ENCODE measurements around the gene GRID2. TPM values are rescaled to one million over a fixed set of nuclear protein-coding genes. Genes with fewer than 3 reads are reported as not detected.

The GRID2 gene
- total and polyA plus RNA-seq, 10 of the 15 experiments (the other 5 are each of a cell fraction or from before 2014, with no cell fraction given), result not detected

DNA sequence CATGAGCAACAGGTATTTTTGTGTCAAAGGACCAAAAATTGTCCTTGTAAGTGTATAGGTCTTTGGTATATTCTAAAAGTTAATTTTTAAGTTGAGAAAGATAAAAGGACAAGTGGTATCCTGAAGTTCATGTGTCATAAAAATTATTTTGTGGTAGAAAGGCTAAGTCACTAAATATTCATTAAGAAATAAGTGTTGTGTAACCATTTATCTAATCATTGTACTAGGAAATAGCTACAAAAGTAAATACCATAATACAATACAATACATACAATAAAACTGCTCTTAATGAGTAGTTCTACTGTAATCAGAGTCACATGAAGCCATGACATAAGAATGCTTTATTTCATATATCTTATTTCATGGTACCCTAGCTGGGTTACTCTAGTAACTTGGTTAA is 1442.3 kb downstream of the GRID2 start:
- ChIA-PET RAD21 (ENCODE audit: unreplicated experiment) (interaction anchor here (0.8 to 1.6 kb wide), 3 partner anchors 9 to 35 kb away, joined by 3 to 8 read pairs (median 3); no protein-coding TSS in a partner anchor), SMC1A (ENCODE audit: uncharacterized antibody, unreplicated experiment) (interaction anchor here (0.9 to 2.8 kb wide), 5 partner anchors 9 to 81 kb away, joined by 3 to 11 read pairs (median 4); no protein-coding TSS in a partner anchor), POLR2A (no interaction called here), CTCF (interaction anchor here (1.4 to 2.0 kb wide), 3 partner anchors 13 to 36 kb away, joined by 4 to 10 read pairs (median 9); no protein-coding TSS in a partner anchor)
- H3K79me2 ChIP-seq (ENCODE audit: control insufficient read depth, insufficient read depth, low read length), result no peaks in the 10 kb centered on the region
- DNase-seq (ENCODE audit: low read depth, low spot score) (no peak), ATAC-seq (no peak), FAIRE-seq (no peak)
- in situ Hi-C loops (cut with MboI) (no loop called here), intact Hi-C loops (cut with micrococcal nuclease; ENCODE audit: unreplicated experiment) (no loop called here)
- BruUV-seq (replicated peaks), result no TSS peak
- H3K27ac ChIP-seq (ENCODE audit: control insufficient read depth, insufficient read depth), result no peak overlapping the region
- H3K9ac ChIP-seq (ENCODE audit: control insufficient read depth, insufficient read depth, low read length), result no peak overlapping the region
- H2AFZ ChIP-seq (ENCODE audit: control insufficient read depth, low read depth, low read length), result no peak overlapping the region
- H3K36me3 ChIP-seq (ENCODE audit: control insufficient read depth in 2 of 2, insufficient read depth in 2 of 2, low read length in 1 of 2), result no peaks in the 10 kb centered on the region
- no peaks in the 10 kb centered on the region for H4K20me1 ChIP-seq (ENCODE audit: control insufficient read depth, insufficient read depth)
- no peaks in the 10 kb centered on the region for H3K27me3 ChIP-seq (replicated peaks in 1 of 2; ENCODE audit: control insufficient read depth in 2 of 2, insufficient read depth in 2 of 2, low read length in 1 of 2)
- H3K9me3 ChIP-seq (replicated peaks; ENCODE audit: control insufficient read depth, insufficient read depth, low read length), result no peaks in the 10 kb centered on the region; the same call in 2 of the 3 replicates
- H3K4me1 ChIP-seq (ENCODE audit: control insufficient read depth, insufficient read depth, low read length), result peaks cover 10% of the 10 kb centered on the region; the same call in 1 of the 2 replicates
- H3K4me2 ChIP-seq (ENCODE audit: control insufficient read depth, insufficient read depth), result no peak overlapping the region
- no peak overlapping the region for H3K4me3 ChIP-seq
- TF ChIP-seq KDM1A (IDR thresholded peaks at IDR 0.05; ENCODE audit: borderline replicate concordance), result no peak
- TF ChIP-seq BMI1 (IDR thresholded peaks at IDR 0.05; ENCODE audit: borderline replicate concordance), result no peak
- TF ChIP-seq, protein P1, sequence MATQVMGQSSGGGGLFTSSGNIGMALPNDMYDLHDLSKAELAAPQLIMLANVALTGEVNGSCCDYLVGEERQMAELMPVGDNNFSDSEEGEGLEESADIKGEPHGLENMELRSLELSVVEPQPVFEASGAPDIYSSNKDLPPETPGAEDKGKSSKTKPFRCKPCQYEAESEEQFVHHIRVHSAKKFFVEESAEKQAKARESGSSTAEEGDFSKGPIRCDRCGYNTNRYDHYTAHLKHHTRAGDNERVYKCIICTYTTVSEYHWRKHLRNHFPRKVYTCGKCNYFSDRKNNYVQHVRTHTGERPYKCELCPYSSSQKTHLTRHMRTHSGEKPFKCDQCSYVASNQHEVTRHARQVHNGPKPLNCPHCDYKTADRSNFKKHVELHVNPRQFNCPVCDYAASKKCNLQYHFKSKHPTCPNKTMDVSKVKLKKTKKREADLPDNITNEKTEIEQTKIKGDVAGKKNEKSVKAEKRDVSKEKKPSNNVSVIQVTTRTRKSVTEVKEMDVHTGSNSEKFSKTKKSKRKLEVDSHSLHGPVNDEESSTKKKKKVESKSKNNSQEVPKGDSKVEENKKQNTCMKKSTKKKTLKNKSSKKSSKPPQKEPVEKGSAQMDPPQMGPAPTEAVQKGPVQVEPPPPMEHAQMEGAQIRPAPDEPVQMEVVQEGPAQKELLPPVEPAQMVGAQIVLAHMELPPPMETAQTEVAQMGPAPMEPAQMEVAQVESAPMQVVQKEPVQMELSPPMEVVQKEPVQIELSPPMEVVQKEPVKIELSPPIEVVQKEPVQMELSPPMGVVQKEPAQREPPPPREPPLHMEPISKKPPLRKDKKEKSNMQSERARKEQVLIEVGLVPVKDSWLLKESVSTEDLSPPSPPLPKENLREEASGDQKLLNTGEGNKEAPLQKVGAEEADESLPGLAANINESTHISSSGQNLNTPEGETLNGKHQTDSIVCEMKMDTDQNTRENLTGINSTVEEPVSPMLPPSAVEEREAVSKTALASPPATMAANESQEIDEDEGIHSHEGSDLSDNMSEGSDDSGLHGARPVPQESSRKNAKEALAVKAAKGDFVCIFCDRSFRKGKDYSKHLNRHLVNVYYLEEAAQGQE (IDR thresholded peaks at IDR 0.05; ENCODE audit: low read depth, low read length), result no peak
- TF ChIP-seq MXI1 (IDR thresholded peaks at IDR 0.05; ENCODE audit: low read depth, low read length), result no peak
- TF ChIP-seq TARDBP (IDR thresholded peaks at IDR 0.05; ENCODE audit: borderline replicate concordance), result no peak
- TF ChIP-seq IKZF1 (conservative IDR thresholded peaks at IDR 0.05), result no peak
- no peak for TF ChIP-seq NBN (IDR thresholded peaks at IDR 0.05)
- no peak for TF ChIP-seq DPF2 (IDR thresholded peaks at IDR 0.05)
- TF ChIP-seq, protein P2, sequence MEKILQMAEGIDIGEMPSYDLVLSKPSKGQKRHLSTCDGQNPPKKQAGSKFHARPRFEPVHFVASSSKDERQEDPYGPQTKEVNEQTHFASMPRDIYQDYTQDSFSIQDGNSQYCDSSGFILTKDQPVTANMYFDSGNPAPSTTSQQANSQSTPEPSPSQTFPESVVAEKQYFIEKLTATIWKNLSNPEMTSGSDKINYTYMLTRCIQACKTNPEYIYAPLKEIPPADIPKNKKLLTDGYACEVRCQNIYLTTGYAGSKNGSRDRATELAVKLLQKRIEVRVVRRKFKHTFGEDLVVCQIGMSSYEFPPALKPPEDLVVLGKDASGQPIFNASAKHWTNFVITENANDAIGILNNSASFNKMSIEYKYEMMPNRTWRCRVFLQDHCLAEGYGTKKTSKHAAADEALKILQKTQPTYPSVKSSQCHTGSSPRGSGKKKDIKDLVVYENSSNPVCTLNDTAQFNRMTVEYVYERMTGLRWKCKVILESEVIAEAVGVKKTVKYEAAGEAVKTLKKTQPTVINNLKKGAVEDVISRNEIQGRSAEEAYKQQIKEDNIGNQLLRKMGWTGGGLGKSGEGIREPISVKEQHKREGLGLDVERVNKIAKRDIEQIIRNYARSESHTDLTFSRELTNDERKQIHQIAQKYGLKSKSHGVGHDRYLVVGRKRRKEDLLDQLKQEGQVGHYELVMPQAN (conservative IDR thresholded peaks at IDR 0.05), result no peak
- TF ChIP-seq, protein P3, sequence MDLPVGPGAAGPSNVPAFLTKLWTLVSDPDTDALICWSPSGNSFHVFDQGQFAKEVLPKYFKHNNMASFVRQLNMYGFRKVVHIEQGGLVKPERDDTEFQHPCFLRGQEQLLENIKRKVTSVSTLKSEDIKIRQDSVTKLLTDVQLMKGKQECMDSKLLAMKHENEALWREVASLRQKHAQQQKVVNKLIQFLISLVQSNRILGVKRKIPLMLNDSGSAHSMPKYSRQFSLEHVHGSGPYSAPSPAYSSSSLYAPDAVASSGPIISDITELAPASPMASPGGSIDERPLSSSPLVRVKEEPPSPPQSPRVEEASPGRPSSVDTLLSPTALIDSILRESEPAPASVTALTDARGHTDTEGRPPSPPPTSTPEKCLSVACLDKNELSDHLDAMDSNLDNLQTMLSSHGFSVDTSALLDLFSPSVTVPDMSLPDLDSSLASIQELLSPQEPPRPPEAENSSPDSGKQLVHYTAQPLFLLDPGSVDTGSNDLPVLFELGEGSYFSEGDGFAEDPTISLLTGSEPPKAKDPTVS (IDR thresholded peaks at IDR 0.05; ENCODE audit: low read depth, low read length), result no peak
- TF ChIP-seq, protein P4, sequence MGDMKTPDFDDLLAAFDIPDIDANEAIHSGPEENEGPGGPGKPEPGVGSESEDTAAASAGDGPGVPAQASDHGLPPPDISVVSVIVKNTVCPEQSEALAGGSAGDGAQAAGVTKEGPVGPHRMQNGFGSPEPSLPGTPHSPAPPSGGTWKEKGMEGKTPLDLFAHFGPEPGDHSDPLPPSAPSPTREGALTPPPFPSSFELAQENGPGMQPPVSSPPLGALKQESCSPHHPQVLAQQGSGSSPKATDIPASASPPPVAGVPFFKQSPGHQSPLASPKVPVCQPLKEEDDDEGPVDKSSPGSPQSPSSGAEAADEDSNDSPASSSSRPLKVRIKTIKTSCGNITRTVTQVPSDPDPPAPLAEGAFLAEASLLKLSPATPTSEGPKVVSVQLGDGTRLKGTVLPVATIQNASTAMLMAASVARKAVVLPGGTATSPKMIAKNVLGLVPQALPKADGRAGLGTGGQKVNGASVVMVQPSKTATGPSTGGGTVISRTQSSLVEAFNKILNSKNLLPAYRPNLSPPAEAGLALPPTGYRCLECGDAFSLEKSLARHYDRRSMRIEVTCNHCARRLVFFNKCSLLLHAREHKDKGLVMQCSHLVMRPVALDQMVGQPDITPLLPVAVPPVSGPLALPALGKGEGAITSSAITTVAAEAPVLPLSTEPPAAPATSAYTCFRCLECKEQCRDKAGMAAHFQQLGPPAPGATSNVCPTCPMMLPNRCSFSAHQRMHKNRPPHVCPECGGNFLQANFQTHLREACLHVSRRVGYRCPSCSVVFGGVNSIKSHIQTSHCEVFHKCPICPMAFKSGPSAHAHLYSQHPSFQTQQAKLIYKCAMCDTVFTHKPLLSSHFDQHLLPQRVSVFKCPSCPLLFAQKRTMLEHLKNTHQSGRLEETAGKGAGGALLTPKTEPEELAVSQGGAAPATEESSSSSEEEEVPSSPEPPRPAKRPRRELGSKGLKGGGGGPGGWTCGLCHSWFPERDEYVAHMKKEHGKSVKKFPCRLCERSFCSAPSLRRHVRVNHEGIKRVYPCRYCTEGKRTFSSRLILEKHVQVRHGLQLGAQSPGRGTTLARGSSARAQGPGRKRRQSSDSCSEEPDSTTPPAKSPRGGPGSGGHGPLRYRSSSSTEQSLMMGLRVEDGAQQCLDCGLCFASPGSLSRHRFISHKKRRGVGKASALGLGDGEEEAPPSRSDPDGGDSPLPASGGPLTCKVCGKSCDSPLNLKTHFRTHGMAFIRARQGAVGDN (IDR thresholded peaks at IDR 0.05), result no peak

Data from GM12878 (cell line).